Esophagus squamous epithelium (tissue), 4 donors: ENCODE measurements around the gene UPP2.

ENCODE experiments used
- CTCF ChIP-seq, 6 experiments: fragments of 450-650 bp in 4 of 6; fragments of 200-600 bp in 2 of 6; sonication (generic) in 2 of 6; IDR thresholded peaks; one replicate each; pipeline ENCODE4 v1.5.1; 2016 to 2019; ENCODE audit warnings: antibody characterized with exemption in 6 of 6, mild to moderate bottlenecking in 4 of 6, moderate library complexity in 4 of 6
- POLR2A ChIP-seq, 4 donors: fragments of 450-650 bp; IDR thresholded peaks; one replicate each; pipeline ENCODE4 v1.6.1; 2017; ENCODE audit warnings: antibody characterized with exemption in 4 of 4, mild to moderate bottlenecking in 4 of 4, moderate library complexity in 3 of 4

DNA sequence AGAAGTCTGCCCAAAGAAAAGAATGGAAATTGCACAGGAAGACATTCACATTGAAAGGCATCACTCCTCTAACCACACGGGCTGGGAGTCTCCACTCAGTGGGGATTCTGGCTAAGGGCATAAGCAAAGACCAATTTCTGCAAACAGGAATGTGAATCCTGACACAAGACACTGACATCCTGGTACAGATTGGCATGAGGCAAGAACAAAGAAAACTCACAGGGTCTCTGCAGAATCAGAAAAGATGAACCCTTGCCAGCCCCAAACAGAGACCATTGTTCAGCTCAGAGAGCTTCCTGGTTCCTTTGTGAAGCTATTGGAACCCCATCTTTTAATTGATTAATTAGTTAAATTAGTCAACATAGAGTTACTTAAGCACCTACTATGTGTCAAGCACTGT lies 82.3 kb downstream of the UPP2 start:
- TF ChIP-seq CTCF (IDR thresholded peaks at IDR 0.05) = no peak
- no peak for TF ChIP-seq POLR2A (IDR thresholded peaks at IDR 0.05)
